K562 (cell line): ENCODE measurements around the gene PXK. TPM values are rescaled to one million over a fixed set of nuclear protein-coding genes. Genes with fewer than 3 reads are reported as not detected.

Experiments used
- ATAC-seq: fragments of 200-7000 bp; cut with Tn5 transposase; 3 replicates; pipeline ENCODE4 v1.9.1; 2020; ENCODE audit warnings: moderate library complexity
- BruUV-seq: library from RNA; stranded (reverse); fragments of 400-500 nt; replicated peaks from 2 replicates; lab custom pipeline; 2021; lab: Mats Ljungman, UMichigan
- CTCF ChIA-PET: fragments of 300-600 bp; formaldehyde crosslinking; extraction: SDS; loops from one replicate; lab custom pipeline; 2021; ENCODE audit warnings: low intra/inter-chr PET ratio; lab: Yijun Ruan, JAX
- POLR2A ChIA-PET: fragments of 300-600, 350-650 bp; sonication (Branson Sonifier 250); formaldehyde crosslinking; extraction: SDS; loops from one replicate; lab custom pipeline; 2021; ENCODE audit warnings: antibody characterized with exemption, inconsistent platforms; lab: Yijun Ruan, JAX
- DNase-seq, 4 experiments: peaks; one replicate each; pipeline versions ENCODE4 v3.0.0 to v3.0.0-alpha.2; 2011 to 2018; ENCODE audit warnings: low spot score in 3 of 4, mixed read lengths in 3 of 4; ENCODE audit errors: extremely low read depth in 1 of 4
- FAIRE-seq: peaks from 2 replicates; lab custom pipeline; 2011; peaks lifted over from hg19 to GRCh38; lab: Jason Lieb, UNC
- H2AFZ ChIP-seq: 2 replicates; pipeline ENCODE4 v1.6.0; 2011; ENCODE audit warnings: low read depth, low read length, control low read depth, inconsistent platforms
- H3K27ac ChIP-seq: fragments of 200-600 bp; 3 replicates; pipeline ENCODE4 v1.8.0; 2011; ENCODE audit warnings: low read depth, mild to moderate bottlenecking, control low read depth, inconsistent platforms, low read length, moderate library complexity, mixed read lengths; ENCODE audit errors: extremely low read depth
- H3K27me3 ChIP-seq, 2 experiments: fragments of 300-600 bp in 1 of 2; 2 replicates in 1 of 2; 3 replicates in 1 of 2; pipeline versions ENCODE4 v1.6.0 to v1.8.0; 2011; ENCODE audit warnings: inconsistent platforms in 2 of 2, low read length in 2 of 2, mild to moderate bottlenecking in 1 of 2, mixed read lengths in 1 of 2, moderate library complexity in 1 of 2; ENCODE audit not compliant: control insufficient read depth in 2 of 2, insufficient read depth in 2 of 2
- H3K36me3 ChIP-seq: fragments of 300-600 bp; 3 replicates; pipeline ENCODE4 v1.8.0; 2011; ENCODE audit warnings: mild to moderate bottlenecking, low read length, inconsistent platforms; ENCODE audit not compliant: control insufficient read depth, insufficient read depth
- H3K4me1 ChIP-seq, 2 experiments: fragments of 200-600 bp in 1 of 2; replicated peaks in 1 of 2; 2 replicates in 1 of 2; 3 replicates in 1 of 2; pipeline versions ENCODE4 v1.5.1 to v1.8.0; 2011; ENCODE audit warnings: inconsistent platforms in 2 of 2, low read length in 2 of 2, mild to moderate bottlenecking in 1 of 2, mixed read lengths in 1 of 2, moderate library complexity in 1 of 2; ENCODE audit not compliant: control insufficient read depth in 2 of 2, insufficient read depth in 2 of 2
- H3K4me2 ChIP-seq: 2 replicates; pipeline ENCODE4 v1.6.1; 2011; ENCODE audit warnings: low read length, control low read depth, inconsistent platforms, mixed read lengths; ENCODE audit not compliant: insufficient read depth
- H3K4me3 ChIP-seq: fragments of 200-600 bp; sonication (generic), shearing (Covaris generic); 2 replicates; pipeline ENCODE4 v1.5.1; 2016; ENCODE audit warnings: control low read depth, inconsistent platforms
- H3K79me2 ChIP-seq: fragments of 200-600 bp; 3 replicates; pipeline ENCODE4 v1.8.0; 2011; ENCODE audit warnings: low read length, inconsistent platforms; ENCODE audit not compliant: control insufficient read depth, insufficient read depth
- H3K9ac ChIP-seq, 2 experiments: 2 replicates each; pipeline versions ENCODE4 v1.6.0 to v1.6.1; 2011; ENCODE audit warnings: low read depth in 2 of 2, low read length in 2 of 2, control low read depth in 1 of 2, inconsistent platforms in 1 of 2, mild to moderate bottlenecking in 1 of 2, mixed read lengths in 1 of 2; ENCODE audit not compliant: insufficient read depth in 1 of 2
- H3K9me1 ChIP-seq: one replicate; pipeline ENCODE4 v1.6.0; 2011; ENCODE audit warnings: inconsistent platforms, mild to moderate bottlenecking, low read length, moderate library complexity; ENCODE audit not compliant: control insufficient read depth, insufficient read depth
- H3K9me3 ChIP-seq: replicated peaks from 2 replicates; pipeline ENCODE4 v1.5.1; 2011; ENCODE audit warnings: low read depth, low read length, inconsistent platforms; ENCODE audit not compliant: control insufficient read depth, insufficient read depth
- H4K20me1 ChIP-seq: replicated peaks from 2 replicates; pipeline ENCODE4 v1.6.1; 2011; ENCODE audit warnings: low read length, inconsistent platforms, mixed read lengths; ENCODE audit not compliant: control insufficient read depth, insufficient read depth
- CXXC5 ChIP-seq: fragments of 250-450 bp; sonication (Bioruptor Pico); IDR thresholded peaks from 2 replicates; pipeline ENCODE4 v1.8.0; 2022; ENCODE audit warnings: inconsistent platforms, mild to moderate bottlenecking, moderate library complexity
- EP300 ChIP-seq: IDR thresholded peaks from 2 replicates; pipeline ENCODE4 v1.6.1; 2012; ENCODE audit warnings: low read length, improper control_type of control experiment
- HDAC1 ChIP-seq, 2 experiments: fragments of 450-650 bp; IDR thresholded peaks; 2 replicates each; pipeline ENCODE4 v1.6.1; 2016 to 2017; ENCODE audit warnings: inconsistent platforms in 1 of 2, mild to moderate bottlenecking in 1 of 2, moderate library complexity in 1 of 2
- MCM3 ChIP-seq: fragments of 450-650 bp; IDR thresholded peaks from 2 replicates; pipeline ENCODE4 v1.6.1; 2016
- NCOA2 ChIP-seq, 2 experiments: fragments of 450-650 bp; IDR thresholded peaks; 2 replicates each; pipeline ENCODE4 v1.6.1; 2018; ENCODE audit warnings: mild to moderate bottlenecking in 2 of 2, moderate library complexity in 1 of 2; ENCODE audit not compliant: partially characterized antibody in 2 of 2
- NR1H2 ChIP-seq: sonication (generic); formaldehyde crosslinking; IDR thresholded peaks from 2 replicates; pipeline ENCODE4 v1.4.0; 2020; ENCODE audit warnings: mild to moderate bottlenecking, missing genetic modification reagents
- POLR2A ChIP-seq: fragments of 450-650 bp; conservative IDR thresholded peaks from 2 replicates; pipeline ENCODE4 v1.6.1; 2016
- SMAD2 ChIP-seq: fragments of 150-350 bp; IDR thresholded peaks from 2 replicates; pipeline ENCODE4 v1.6.1; 2014; ENCODE audit warnings: low read depth, mild to moderate bottlenecking, low read length
- WHSC1 ChIP-seq: IDR thresholded peaks from one replicate; pipeline ENCODE4 v1.6.1; 2012; ENCODE audit warnings: low read length, control low read depth, inconsistent platforms
- ZNF316 ChIP-seq: fragments of 450-650 bp; IDR thresholded peaks from 2 replicates; pipeline ENCODE4 v1.6.1; 2016
- ZNF668 ChIP-seq: fragments of 250-450 bp; sonication (Bioruptor Pico); IDR thresholded peaks from 2 replicates; pipeline ENCODE4 v1.8.0; 2022; ENCODE audit warnings: mild to moderate bottlenecking, inconsistent platforms
- ZNF707 ChIP-seq: fragments of 250-450 bp; sonication (Bioruptor Pico); conservative IDR thresholded peaks from 2 replicates; pipeline ENCODE4 v1.8.0; 2022; ENCODE audit warnings: inconsistent platforms, mild to moderate bottlenecking, moderate library complexity
- ZNF77 ChIP-seq: fragments of 250-450 bp; sonication (Bioruptor Pico); IDR thresholded peaks from 2 replicates; pipeline ENCODE4 v1.5.0; 2020
- ZNF780A ChIP-seq: fragments of 250-450 bp; sonication (Bioruptor Pico); IDR thresholded peaks from 2 replicates; pipeline ENCODE4 v1.5.0; 2021; ENCODE audit warnings: mild to moderate bottlenecking
- WGBS: fragments of 100-300 bp; shearing (Covaris generic); methylation state at CpG from one replicate; pipeline ENCODE4 v1.1.6; 2016; ENCODE audit warnings: low coverage, mixed read lengths; ENCODE audit not compliant: insufficient coverage; ENCODE audit errors: missing lambda C conversion rate; 5-methylcytosine and 5-hydroxymethylcytosine counted together
- in situ Hi-C: fragments of 300-500 bp; cut with MboI; formaldehyde crosslinking; loops from 4 replicates; pipeline ENCODE4 v1.15.0; 2018; ENCODE audit warnings: inconsistent platforms, mixed read lengths
- intact Hi-C: fragments of 100-400 bp; cut with micrococcal nuclease; formaldehyde crosslinking; loops from 2 replicates; pipeline ENCODE4 v1.14.2; 2022
- polyA plus RNA-seq, 8 experiments: library from polyadenylated mRNA; depleted of rRNA in 4 of 8; stranded (reverse) in 5 of 8; unstranded in 3 of 8; fragments of >200 nt; fragmentation: Nextera tagmentation in 2 of 8; fragmentation: Illumina TruSeq in 1 of 8; extraction: Ambion mirVana in 2 of 8; extraction: Trizol in 1 of 8; gene quantifications; 2 replicates each; pipeline versions ENCODE4 v1.2.1 to v1.2.3, GENCODE V29; 2011 to 2014; ENCODE audit warnings: inconsistent platforms in 1 of 8, missing spikeins in 1 of 8
- total RNA-seq, 7 experiments: library from RNA; depleted of rRNA in 6 of 7; stranded (reverse); fragments of >200 nt in 6 of 7; fragmentation: Illumina TruSeq in 2 of 7; extraction: Trizol in 2 of 7; gene quantifications; 2 replicates each; pipeline versions ENCODE4 v1.2.1 to v1.2.3, GENCODE V29; 2011 to 2021; ENCODE audit warnings: low replicate concordance in 1 of 7
- TF ChIP-seq, protein P1 (sequence below): fragments of 200-400 bp; formaldehyde crosslinking; IDR thresholded peaks from 2 replicates; pipeline ENCODE4 v1.6.1; 2017; ENCODE audit warnings: mild to moderate bottlenecking, low read depth, low read length, moderate library complexity

Gene PXK
- total and polyA plus RNA-seq, 9 of the 15 experiments (the other 6 are each of a cell fraction or from before 2014, with no cell fraction given), result 3.3 to 19.9 (median 11.3) TPM

DNA sequence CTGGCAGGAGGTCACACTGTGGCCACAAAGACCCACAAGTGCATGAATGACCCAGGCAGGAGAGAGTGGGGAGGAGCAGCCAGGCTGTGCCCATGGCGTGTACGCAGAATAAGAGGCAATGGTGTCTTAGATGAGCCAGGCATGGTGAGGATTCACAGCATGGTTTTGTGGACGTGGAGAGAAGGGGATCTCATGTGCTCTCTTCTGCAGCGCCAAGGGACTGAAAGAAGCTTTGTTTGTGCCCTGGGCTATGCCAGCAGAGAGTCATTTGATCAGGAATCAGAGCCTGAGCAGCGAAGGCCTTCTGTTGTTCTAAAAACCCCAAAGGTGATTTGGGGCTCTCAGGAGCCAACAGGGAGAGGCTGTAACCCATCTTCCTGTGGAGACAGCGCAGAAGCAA is 45.3 kb upstream of the PXK start:
- Histone ChIP-seq H3K9me1 (no peaks in the 10 kb centered on the region), H3K27ac (no peak overlapping the region), H3K79me2 (no peaks in the 10 kb centered on the region), H3K9me3 (no peaks in the 10 kb centered on the region), H2AFZ (no peak overlapping the region), H3K4me3 (no peak overlapping the region), H3K4me2 (no peak overlapping the region), H3K9ac (no peak overlapping the region; a peak in 1 of 4 replicates), H4K20me1 (no peaks in the 10 kb centered on the region), H3K36me3 (0 out of 3 replicates have a peak, but pooled peaks cover 4% of the 10 kb centered on the region), H3K27me3 (no peaks in the 10 kb centered on the region), H3K4me1 (no peaks in the 10 kb centered on the region)
- POLR2A ChIA-PET, result interaction anchor here (1.1 kb wide), 1 partner anchor 19 kb away, joined by 5 read pairs; the partner anchor contains the start of genes HTD2 and RPP14
- TF ChIP-seq NCOA2 (IDR thresholded peaks at IDR 0.05; ENCODE audit: partially characterized antibody in 2 of 2) (no peak), ZNF77 (no peak), HDAC1 (IDR thresholded peaks at IDR 0.05) (no peak), SMAD2 (no peak), ZNF780A (CRISPR knock-in tag) (no peak)
- CTCF ChIA-PET, result no interaction called here
- intact Hi-C loops (no loop called here), in situ Hi-C loops (no loop called here)
- 60% methylated on average over 6 of the region's 6 CpGs for WGBS
- BruUV-seq, result no TSS peak
- FAIRE-seq (no peak), ATAC-seq (no peak), DNase-seq (no peak)

GRCh38 chr3:58288011-58288728 is 44.5 kb upstream of the PXK start:
- Histone ChIP-seq H3K9me1 (no peaks in the 10 kb centered on the region), H3K27me3 (no peaks in the 10 kb centered on the region), H3K9ac (no peak overlapping the region), H3K79me2 (no peaks in the 10 kb centered on the region), H3K27ac (no peak overlapping the region), H3K4me1 (no peaks in the 10 kb centered on the region), H3K4me2 (no peak overlapping the region), H3K9me3 (no peaks in the 10 kb centered on the region), H3K36me3 (0 out of 3 replicates have a peak, but pooled peaks cover 4% of the 10 kb centered on the region), H2AFZ (no peak overlapping the region), H3K4me3 (no peak overlapping the region), H4K20me1 (no peaks in the 10 kb centered on the region)
- ChIA-PET CTCF (no interaction called here), POLR2A (interaction anchor here (1.1 kb wide), 1 partner anchor 18 kb away, joined by 5 read pairs; the partner anchor contains the start of genes HTD2 and RPP14)
- 35% methylated on average over 4 of the region's 4 CpGs for WGBS
- no peak for FAIRE-seq
- peak in 3 of 4 experiments; percentile 11 to 30 (median 14) for DNase-seq
- intact Hi-C loops (no loop called here), in situ Hi-C loops (no loop called here)
- BruUV-seq, result no TSS peak
- peak; percentile 78 for ATAC-seq
- TF ChIP-seq CXXC5 (CRISPR knock-in tag), result no peak
- no peak for TF ChIP-seq ZNF668 (CRISPR knock-in tag)
- no peak for TF ChIP-seq MCM3
- no peak for TF ChIP-seq WHSC1
- no peak for TF ChIP-seq POLR2A
- no peak for TF ChIP-seq ZNF707 (CRISPR knock-in tag)
- TF ChIP-seq ZNF316, result 0 out of 2 replicates have a peak, but pooled peaks have one; percentile 2
- TF ChIP-seq, protein P1, sequence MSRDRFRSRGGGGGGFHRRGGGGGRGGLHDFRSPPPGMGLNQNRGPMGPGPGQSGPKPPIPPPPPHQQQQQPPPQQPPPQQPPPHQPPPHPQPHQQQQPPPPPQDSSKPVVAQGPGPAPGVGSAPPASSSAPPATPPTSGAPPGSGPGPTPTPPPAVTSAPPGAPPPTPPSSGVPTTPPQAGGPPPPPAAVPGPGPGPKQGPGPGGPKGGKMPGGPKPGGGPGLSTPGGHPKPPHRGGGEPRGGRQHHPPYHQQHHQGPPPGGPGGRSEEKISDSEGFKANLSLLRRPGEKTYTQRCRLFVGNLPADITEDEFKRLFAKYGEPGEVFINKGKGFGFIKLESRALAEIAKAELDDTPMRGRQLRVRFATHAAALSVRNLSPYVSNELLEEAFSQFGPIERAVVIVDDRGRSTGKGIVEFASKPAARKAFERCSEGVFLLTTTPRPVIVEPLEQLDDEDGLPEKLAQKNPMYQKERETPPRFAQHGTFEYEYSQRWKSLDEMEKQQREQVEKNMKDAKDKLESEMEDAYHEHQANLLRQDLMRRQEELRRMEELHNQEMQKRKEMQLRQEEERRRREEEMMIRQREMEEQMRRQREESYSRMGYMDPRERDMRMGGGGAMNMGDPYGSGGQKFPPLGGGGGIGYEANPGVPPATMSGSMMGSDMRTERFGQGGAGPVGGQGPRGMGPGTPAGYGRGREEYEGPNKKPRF, result no peak
- TF ChIP-seq NR1H2 (CRISPR knock-in tag), result no peak
- no peak for TF ChIP-seq EP300
